ENCODE results near the gene DNAJB2. TPM values are rescaled to one million over a fixed set of nuclear protein-coding genes. Genes with fewer than 3 reads are reported as not detected.

Gene DNAJB2
- total and polyA plus RNA-seq, 2 of the 8 experiments (the other 6 are each of a cell fraction or from before 2014, with no cell fraction given), result 21.0 to 26.3 TPM

DNA sequence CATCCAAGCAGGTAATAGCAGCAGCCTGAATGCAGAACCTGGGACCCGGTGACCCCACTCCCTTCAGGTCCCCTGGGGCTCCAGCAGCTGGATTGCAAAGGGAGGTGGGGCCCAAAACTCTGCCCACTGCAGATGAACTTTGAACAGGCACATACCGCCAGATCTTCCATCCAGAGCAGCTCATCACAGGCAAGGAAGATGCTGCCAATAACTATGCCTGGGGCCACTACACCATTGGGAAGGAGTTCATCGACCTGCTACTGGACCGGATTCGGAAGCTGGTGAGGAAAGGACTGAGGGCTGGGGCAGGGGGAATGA is 9.2 kb upstream of the DNAJB2 start:
- no peak overlapping the region for H2BK12ac ChIP-seq (ENCODE audit: low read depth, low read length)
- no peak overlapping the region; a peak in 1 of 8 replicates for H3K4me3 ChIP-seq (ENCODE audit: extremely low read depth in 1 of 4, insufficient read depth in 2 of 4, low read depth in 3 of 4, low read length in 4 of 4)
- POLR2A ChIA-PET (ENCODE audit: partially characterized antibody), result interaction anchor here (0.8 to 1.0 kb wide), 2 partner anchors 12 to 18 kb away, joined by 3 read pairs; no protein-coding TSS in a partner anchor
- no peak for TF ChIP-seq SP4 (IDR thresholded peaks at IDR 0.05; ENCODE audit: low read length)
- no peak for TF ChIP-seq KDM5A (IDR thresholded peaks at IDR 0.05; ENCODE audit: low read length)
- TF ChIP-seq TBP (IDR thresholded peaks at IDR 0.05; ENCODE audit: low read depth, low read length), result no peak
- no peak for TF ChIP-seq EZH2 (IDR thresholded peaks at IDR 0.05; ENCODE audit: low read depth, low read length, severe bottlenecking)
- TF ChIP-seq, protein P1, sequence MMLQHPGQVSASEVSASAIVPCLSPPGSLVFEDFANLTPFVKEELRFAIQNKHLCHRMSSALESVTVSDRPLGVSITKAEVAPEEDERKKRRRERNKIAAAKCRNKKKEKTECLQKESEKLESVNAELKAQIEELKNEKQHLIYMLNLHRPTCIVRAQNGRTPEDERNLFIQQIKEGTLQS (IDR thresholded peaks at IDR 0.05; ENCODE audit: insufficient read depth, low read depth, low read length), result no peak
- no peak for TF ChIP-seq CHD1 (IDR thresholded peaks at IDR 0.05; ENCODE audit: low read depth, low read length)
- TF ChIP-seq TAF1 (IDR thresholded peaks at IDR 0.05; ENCODE audit: low read depth, low read length), result no peak
- TF ChIP-seq SAP30 (IDR thresholded peaks at IDR 0.05; ENCODE audit: insufficient read depth, insufficient replicate concordance, low read length), result no peak
- TF ChIP-seq SP1 (IDR thresholded peaks at IDR 0.05; ENCODE audit: low read depth, low read length), result no peak
- TF ChIP-seq SIN3A (conservative IDR thresholded peaks at IDR 0.05 in 1 of 2, IDR thresholded peaks at IDR 0.05 in 1 of 2; ENCODE audit: low read depth in 1 of 2, low read length in 2 of 2), result no peak
- no peak for TF ChIP-seq RNF2 (IDR thresholded peaks at IDR 0.05; ENCODE audit: borderline replicate concordance, low read depth, low read length, missing control alignments, poor library complexity, severe bottlenecking)
- no peak for TF ChIP-seq SIX5 (IDR thresholded peaks at IDR 0.05; ENCODE audit: low read depth, low read length)

More for the DNA sequence above, 9.2 kb upstream of the DNAJB2 start:
- Histone ChIP-seq H3K79me1 (ENCODE audit: low read depth, low read length) (no peaks in the 10 kb centered on the region), H2BK15ac (ENCODE audit: low read length) (no peak overlapping the region), H3K36me3 (ENCODE audit: control insufficient read depth in 2 of 4, insufficient read depth in 4 of 4, low read length in 3 of 4) (no peaks in the 10 kb centered on the region), H3K4ac (replicated peaks; ENCODE audit: insufficient read length, low read depth, low read length) (no peak overlapping the region), H2BK5ac (ENCODE audit: low read depth, low read length) (no peak overlapping the region), H4K5ac (ENCODE audit: insufficient read length, low read depth, low read length) (no peak overlapping the region), H2BK120ac (replicated peaks; ENCODE audit: low read depth, low read length) (no peak overlapping the region), H4K8ac (ENCODE audit: extremely low read depth, insufficient read depth, low read length) (no peak overlapping the region), H4K20me1 (replicated peaks in 1 of 2; ENCODE audit: control insufficient read depth in 1 of 2, insufficient read depth in 2 of 2, low read length in 2 of 2) (no peaks in the 10 kb centered on the region), H2AFZ (ENCODE audit: low read length) (no peak overlapping the region), H3K4me1 (replicated peaks in 1 of 4; ENCODE audit: control insufficient read depth in 3 of 4, insufficient read depth in 4 of 4, low read length in 3 of 4) (peaks cover 0 to 3% (median 0%) of the 10 kb centered on the region in 4 experiments; a peak in 2 of 7 replicates), H3K27ac (ENCODE audit: low read depth, low read length) (no peak overlapping the region), H4K91ac (replicated peaks; ENCODE audit: insufficient read length, low read length) (no peak overlapping the region), H2AK5ac (ENCODE audit: low read depth, low read length) (no peak overlapping the region; the same call in 1 of the 2 replicates), H3K18ac (ENCODE audit: extremely low read depth, low read length) (no peak overlapping the region), H3K14ac (ENCODE audit: insufficient read length) (no peak overlapping the region), H3K23ac (ENCODE audit: insufficient read length) (no peak overlapping the region), H3K23me2 (ENCODE audit: low read depth, low read length) (no peaks in the 10 kb centered on the region), H3K9me3 (ENCODE audit: insufficient read depth in 2 of 2, low read depth in 1 of 2, low read length in 1 of 2) (no peaks in the 10 kb centered on the region), H3K9ac (replicated peaks in 1 of 4; ENCODE audit: extremely low read depth in 1 of 4, low read depth in 3 of 4, low read length in 3 of 4) (no peak overlapping the region), H3K4me2 (ENCODE audit: insufficient read depth in 1 of 2, low read depth in 2 of 2, low read length in 2 of 2) (no peak overlapping the region), H2BK20ac (ENCODE audit: low read length) (no peak overlapping the region), H3K79me2 (ENCODE audit: control insufficient read depth in 1 of 2, insufficient read depth in 2 of 2, low read length in 2 of 2) (no peaks in the 10 kb centered on the region), H3K27me3 (replicated peaks in 1 of 4; ENCODE audit: control insufficient read depth in 3 of 4, extremely low read depth in 1 of 4, insufficient read depth in 3 of 4, low read length in 3 of 4) (peaks cover 0 to 3% (median 0%) of the 10 kb centered on the region in 4 experiments; a peak in 2 of 7 replicates), H3K56ac (replicated peaks; ENCODE audit: insufficient read length, low read depth, low read length) (no peak overlapping the region)
- CTCF ChIA-PET (ENCODE audit: partially characterized antibody), result interaction anchor here (0.9 to 1.8 kb wide), 5 partner anchors 13 to 243 kb away, joined by 3 to 8 read pairs (median 4); no protein-coding TSS in a partner anchor
- FAIRE-seq (no peak), DNase-seq (ENCODE audit: low read depth in 1 of 2, low spot score in 2 of 2) (no peak)
- WGBS, 2 experiments (ENCODE audit: extremely low coverage in 1 of 2, insufficient coverage in 1 of 2, insufficient read length in 1 of 2, insufficient replicate concordance in 2 of 2, low coverage in 1 of 2, low lambda C conversion rate in 2 of 2, missing lambda C conversion rate in 1 of 2), result 86% methylated on average over 5 of the region's 5 CpGs; no CpG with 5 or more reads in 1 of the 2 experiments

Data from H1 (cell line).